ENCODE results near the gene ELOA. TPM values are rescaled to one million over a fixed set of nuclear protein-coding genes. Genes with fewer than 3 reads are reported as not detected.

ELOA gene
- total and polyA plus RNA-seq, 9 of the 15 experiments (the other 6 are each of a cell fraction or from before 2014, with no cell fraction given), result 31.9 to 98.6 (median 61.3) TPM

- WGBS (ENCODE audit: insufficient coverage, low coverage, missing lambda C conversion rate), result 28% methylated on average over 3 of the region's 3 CpGs
- H3K27ac ChIP-seq (ENCODE audit: extremely low read depth, low read depth, low read length), result no peak overlapping the region
- CTCF ChIA-PET (ENCODE audit: low intra/inter-chr PET ratio), result no interaction called here
- peaks cover 4% of the 10 kb centered on the region; the same call in 1 of the 3 replicates for H3K36me3 ChIP-seq (ENCODE audit: control insufficient read depth, insufficient read depth, low read length)
- no peak for FAIRE-seq
- H4K20me1 ChIP-seq (replicated peaks; ENCODE audit: control insufficient read depth, insufficient read depth, low read length), result peaks cover 12% of the 10 kb centered on the region
- H3K27me3 ChIP-seq (ENCODE audit: control insufficient read depth in 2 of 2, insufficient read depth in 2 of 2, low read length in 2 of 2), result no peaks in the 10 kb centered on the region
- no peak overlapping the region for H3K4me3 ChIP-seq
- no peak for TF ChIP-seq BRD9 (IDR thresholded peaks at IDR 0.05; ENCODE audit: low read depth, partially characterized antibody)
- TF ChIP-seq ZNF431 (CRISPR knock-in tag; IDR thresholded peaks at IDR 0.05), result no peak
- TF ChIP-seq PHF8 (IDR thresholded peaks at IDR 0.05; ENCODE audit: borderline replicate concordance, low read length), result no peak
- TF ChIP-seq SMAD2 (IDR thresholded peaks at IDR 0.05; ENCODE audit: low read depth, low read length), result no peak
- TF ChIP-seq CREB5 (CRISPR knock-in tag; IDR thresholded peaks at IDR 0.05), result no peak
- no peak for TF ChIP-seq HSF4 (CRISPR knock-in tag; IDR thresholded peaks at IDR 0.05; ENCODE audit: borderline replicate concordance)
- no peak for TF ChIP-seq EZH2 (IDR thresholded peaks at IDR 0.05; ENCODE audit: borderline replicate concordance, low read depth, low read length)
- no peak for TF ChIP-seq HDAC8 (tag; IDR thresholded peaks at IDR 0.05)
- TF ChIP-seq GTF2F1 (IDR thresholded peaks at IDR 0.05; ENCODE audit: low read depth, low read length), result no peak
- TF ChIP-seq CBX5 (IDR thresholded peaks at IDR 0.05; ENCODE audit: borderline replicate concordance, low read depth), result no peak
- no peak for TF ChIP-seq ZNF24 (IDR thresholded peaks at IDR 0.05)
- TF ChIP-seq SPI1 (IDR thresholded peaks at IDR 0.05; ENCODE audit: borderline replicate concordance, low read depth, low read length), result no peak
- TF ChIP-seq ZNF551 (CRISPR knock-in tag; IDR thresholded peaks at IDR 0.05), result no peak
- no peak for TF ChIP-seq SMARCB1 (IDR thresholded peaks at IDR 0.05; ENCODE audit: insufficient read length, low read depth)
- no peak for TF ChIP-seq FOXK2 (conservative IDR thresholded peaks at IDR 0.05 in 1 of 2, IDR thresholded peaks at IDR 0.05 in 1 of 2; ENCODE audit: low read depth in 2 of 2)
- no peaks in the 10 kb centered on the region for H3K9me3 ChIP-seq (replicated peaks; ENCODE audit: control insufficient read depth, insufficient read depth, low read depth, low read length)
- peaks cover 5% of the 10 kb centered on the region for H3K9me1 ChIP-seq (ENCODE audit: control insufficient read depth, insufficient read depth, low read length)
- no peak overlapping the region for H2AFZ ChIP-seq (ENCODE audit: low read depth, low read length)
- in situ Hi-C loops (cut with MboI), result no loop called here
- no peak overlapping the region for H3K9ac ChIP-seq (ENCODE audit: insufficient read depth in 1 of 2, low read depth in 2 of 2, low read length in 2 of 2)
- peaks cover 4 to 5% of the 10 kb centered on the region in 2 experiments; a peak in 3 of 5 replicates for H3K4me1 ChIP-seq (replicated peaks in 1 of 2; ENCODE audit: control insufficient read depth in 2 of 2, insufficient read depth in 2 of 2, low read length in 2 of 2)
- intact Hi-C loops (cut with micrococcal nuclease), result no loop called here
- BruUV-seq (replicated peaks), result no TSS peak
- DNase-seq (ENCODE audit: extremely low read depth in 1 of 4, low spot score in 3 of 4), result no peak
- no peak for ATAC-seq
- H3K4me2 ChIP-seq (ENCODE audit: insufficient read depth, low read length), result no peak overlapping the region
- H3K79me2 ChIP-seq (ENCODE audit: control insufficient read depth, insufficient read depth, low read length), result peaks cover 15% of the 10 kb centered on the region; the same call in 2 of the 3 replicates
- POLR2A ChIA-PET, result interaction anchor here (1.1 to 2.5 kb wide), 2 partner anchors 9 to 55 kb away, joined by 3 to 8 read pairs; partner anchors contain the start of gene PITHD1
These were observed 20.6 kb upstream of the ELOA start for GRCh38 chr1:23722652-23723051.

Measured in K562 (cell line).